HG02798 (cell line): ENCODE measurements around the gene GALNT1.

ENCODE experiments used
- ATAC-seq: cut with Tn5 transposase; IDR thresholded peaks from one replicate; pipeline ENCODE4 v1.9.1; 2021; ENCODE audit warnings: mild to moderate bottlenecking; ENCODE audit not compliant: unreplicated experiment, poor library complexity

GALNT1 gene

GRCh38 chr18:35616664-35617423 lies 35.3 kb downstream of the GALNT1 start:
- peak; percentile 98 for ATAC-seq

GRCh38 chr18:35617865-35618264 lies 36.3 kb downstream of the GALNT1 start:
- no peak for ATAC-seq

GRCh38 chr18:35618289-35618688 lies 36.7 kb downstream of the GALNT1 start:
- no peak for ATAC-seq

- no peak for ATAC-seq
Observed at GRCh38 chr18:35618696-35619095, 37.2 kb downstream of the GALNT1 start.

GRCh38 chr18:35619464-35619863 lies 37.9 kb downstream of the GALNT1 start:
- ATAC-seq: no peak

- ATAC-seq: no peak
Observed at GRCh38 chr18:35619941-35620340, 38.4 kb downstream of the GALNT1 start.

- ATAC-seq: no peak
Observed at GRCh38 chr18:35620765-35621164, 39.2 kb downstream of the GALNT1 start.

GRCh38 chr18:35623255-35623654 lies 41.7 kb downstream of the GALNT1 start:
- no peak for ATAC-seq

- ATAC-seq: peak; percentile 76
Observed at GRCh38 chr18:35624146-35624545, 42.6 kb downstream of the GALNT1 start.

GRCh38 chr18:35625232-35625631 lies 43.7 kb downstream of the GALNT1 start:
- no peak for ATAC-seq

GRCh38 chr18:35633761-35634160 lies 52.2 kb downstream of the GALNT1 start:
- no peak for ATAC-seq

GRCh38 chr18:35634323-35634722 lies 52.8 kb downstream of the GALNT1 start:
- ATAC-seq: no peak

GRCh38 chr18:35635170-35635569 lies 53.6 kb downstream of the GALNT1 start:
- ATAC-seq: no peak

- ATAC-seq: no peak
Observed at GRCh38 chr18:35637227-35637626, 55.7 kb downstream of the GALNT1 start.

- ATAC-seq: no peak
Observed at GRCh38 chr18:35639296-35639695, 57.8 kb downstream of the GALNT1 start.

GRCh38 chr18:35641467-35641866 lies 59.9 kb downstream of the GALNT1 start:
- no peak for ATAC-seq

GRCh38 chr18:35641916-35642315 lies 60.4 kb downstream of the GALNT1 start:
- no peak for ATAC-seq

GRCh38 chr18:35642802-35643201 lies 61.3 kb downstream of the GALNT1 start:
- ATAC-seq: no peak

- ATAC-seq: no peak
Observed at GRCh38 chr18:35646449-35646848, 64.9 kb downstream of the GALNT1 start.

GRCh38 chr18:35653392-35654135 lies 72.0 kb downstream of the GALNT1 start:
- no peak for ATAC-seq

- no peak for ATAC-seq
Observed at GRCh38 chr18:35658112-35658511, 76.6 kb downstream of the GALNT1 start.
